HG03378 (cell line): ENCODE data around the gene DHX36.

Experiments
- ATAC-seq: cut with Tn5 transposase; IDR thresholded peaks from one replicate; pipeline ENCODE4 v1.9.1; 2021; ENCODE audit warnings: mild to moderate bottlenecking, moderate library complexity; ENCODE audit not compliant: unreplicated experiment

The DHX36 gene, protein sequence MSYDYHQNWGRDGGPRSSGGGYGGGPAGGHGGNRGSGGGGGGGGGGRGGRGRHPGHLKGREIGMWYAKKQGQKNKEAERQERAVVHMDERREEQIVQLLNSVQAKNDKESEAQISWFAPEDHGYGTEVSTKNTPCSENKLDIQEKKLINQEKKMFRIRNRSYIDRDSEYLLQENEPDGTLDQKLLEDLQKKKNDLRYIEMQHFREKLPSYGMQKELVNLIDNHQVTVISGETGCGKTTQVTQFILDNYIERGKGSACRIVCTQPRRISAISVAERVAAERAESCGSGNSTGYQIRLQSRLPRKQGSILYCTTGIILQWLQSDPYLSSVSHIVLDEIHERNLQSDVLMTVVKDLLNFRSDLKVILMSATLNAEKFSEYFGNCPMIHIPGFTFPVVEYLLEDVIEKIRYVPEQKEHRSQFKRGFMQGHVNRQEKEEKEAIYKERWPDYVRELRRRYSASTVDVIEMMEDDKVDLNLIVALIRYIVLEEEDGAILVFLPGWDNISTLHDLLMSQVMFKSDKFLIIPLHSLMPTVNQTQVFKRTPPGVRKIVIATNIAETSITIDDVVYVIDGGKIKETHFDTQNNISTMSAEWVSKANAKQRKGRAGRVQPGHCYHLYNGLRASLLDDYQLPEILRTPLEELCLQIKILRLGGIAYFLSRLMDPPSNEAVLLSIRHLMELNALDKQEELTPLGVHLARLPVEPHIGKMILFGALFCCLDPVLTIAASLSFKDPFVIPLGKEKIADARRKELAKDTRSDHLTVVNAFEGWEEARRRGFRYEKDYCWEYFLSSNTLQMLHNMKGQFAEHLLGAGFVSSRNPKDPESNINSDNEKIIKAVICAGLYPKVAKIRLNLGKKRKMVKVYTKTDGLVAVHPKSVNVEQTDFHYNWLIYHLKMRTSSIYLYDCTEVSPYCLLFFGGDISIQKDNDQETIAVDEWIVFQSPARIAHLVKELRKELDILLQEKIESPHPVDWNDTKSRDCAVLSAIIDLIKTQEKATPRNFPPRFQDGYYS

DNA sequence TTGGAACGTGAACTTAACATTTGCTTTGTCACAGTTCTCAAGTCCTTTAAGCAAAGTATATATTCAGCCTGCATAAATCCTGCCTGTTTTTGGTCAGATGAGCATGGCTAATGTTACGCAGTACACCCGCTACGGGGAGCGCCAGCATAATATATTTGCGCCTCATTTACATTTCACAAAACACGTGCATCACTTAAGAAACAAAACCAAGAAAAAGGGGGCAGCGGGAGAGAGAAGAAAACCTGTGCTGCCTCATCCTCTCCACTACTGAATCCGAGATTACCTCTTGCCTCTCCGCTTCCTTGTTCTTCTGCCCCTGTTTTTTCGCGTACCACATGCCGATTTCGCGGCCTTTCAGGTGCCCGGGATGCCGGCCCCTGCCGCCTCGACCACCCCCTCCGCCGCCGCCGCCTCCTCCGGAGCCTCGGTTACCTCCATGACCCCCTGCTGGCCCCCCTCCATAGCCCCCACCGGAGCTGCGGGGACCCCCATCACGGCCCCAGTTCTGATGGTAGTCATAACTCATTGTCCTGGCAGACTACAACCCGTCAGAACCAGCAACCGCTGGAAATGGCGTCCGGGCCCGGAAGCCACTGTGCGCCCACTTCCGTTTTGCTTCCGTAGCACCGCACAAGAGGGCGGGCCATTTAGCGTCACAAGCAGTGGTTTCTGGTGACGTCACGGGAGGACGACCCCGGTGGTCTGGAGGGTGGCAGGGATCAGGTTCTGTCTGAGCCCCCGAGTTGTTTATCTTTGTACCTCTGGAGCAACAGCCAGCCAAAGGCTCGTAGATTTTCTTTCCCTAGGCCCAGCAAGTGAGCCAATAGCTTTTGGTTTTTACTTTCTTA lies at the start of gene DHX36:
Gene DHX36, minus strand, starts transcription at position 597 of the 848 bp plus-strand sequence. Its CDS starts 71 bp downstream, at position 526.
- peak; percentile 90 for ATAC-seq

DNA sequence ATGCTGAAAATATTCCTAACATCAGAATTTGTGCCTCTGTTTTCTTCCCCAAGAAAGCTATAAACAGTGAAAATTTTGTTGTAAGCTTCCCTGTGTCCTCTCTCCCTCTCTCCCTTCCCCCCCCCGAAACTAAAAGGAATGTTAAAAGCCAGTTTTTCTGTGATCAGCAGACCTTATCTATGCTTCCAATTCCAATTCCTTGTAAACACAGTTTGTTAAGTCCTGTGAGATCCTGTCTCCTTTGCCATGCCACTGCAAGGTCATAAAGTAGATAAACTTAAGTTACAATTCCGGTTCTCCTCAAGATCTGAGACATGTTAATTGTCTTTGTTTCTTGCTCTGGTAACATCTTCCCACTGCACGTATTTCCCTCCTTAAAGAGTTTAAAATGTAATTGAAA lies 42.9 kb upstream of the DHX36 start:
- ATAC-seq, result no peak

DNA sequence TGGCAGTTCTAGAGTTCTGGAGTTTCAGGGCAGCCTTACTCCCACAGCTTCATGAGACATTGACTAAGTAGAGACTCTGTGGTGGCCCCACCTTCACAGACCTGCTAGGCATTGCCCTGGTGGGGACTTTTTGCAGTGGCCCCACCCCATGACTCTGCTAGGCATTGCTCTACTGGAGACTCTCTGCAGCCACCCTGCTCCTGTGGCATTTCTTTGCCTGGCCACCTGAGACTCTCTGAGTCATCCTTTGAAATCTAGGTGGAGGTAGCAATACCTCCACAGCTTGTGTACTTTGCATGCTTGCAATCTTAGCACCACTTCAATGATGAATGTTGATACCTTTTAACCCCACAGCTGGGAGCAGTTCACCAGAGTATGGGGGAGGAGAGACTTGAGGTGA lies 40.6 kb upstream of the DHX36 start:
- ATAC-seq, result no peak

DNA sequence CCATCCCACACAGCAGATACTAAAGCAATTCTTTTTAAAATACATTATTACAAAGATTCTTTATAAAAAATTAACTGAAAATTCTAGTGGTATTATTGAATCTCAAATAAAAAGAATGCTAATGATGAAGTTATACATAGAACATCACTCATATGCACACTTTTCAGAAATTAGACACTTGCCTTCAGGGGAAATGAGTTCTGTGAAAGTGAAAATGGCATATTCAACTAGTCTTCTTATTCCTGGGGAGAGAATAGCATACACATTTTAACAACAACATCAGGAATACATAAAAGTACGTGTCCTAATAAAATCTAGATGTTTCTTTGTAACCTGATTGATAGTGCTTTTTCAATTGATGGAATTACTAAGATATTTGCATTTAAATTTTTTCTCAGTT lies 36.8 kb upstream of the DHX36 start:
- ATAC-seq, result no peak

DNA sequence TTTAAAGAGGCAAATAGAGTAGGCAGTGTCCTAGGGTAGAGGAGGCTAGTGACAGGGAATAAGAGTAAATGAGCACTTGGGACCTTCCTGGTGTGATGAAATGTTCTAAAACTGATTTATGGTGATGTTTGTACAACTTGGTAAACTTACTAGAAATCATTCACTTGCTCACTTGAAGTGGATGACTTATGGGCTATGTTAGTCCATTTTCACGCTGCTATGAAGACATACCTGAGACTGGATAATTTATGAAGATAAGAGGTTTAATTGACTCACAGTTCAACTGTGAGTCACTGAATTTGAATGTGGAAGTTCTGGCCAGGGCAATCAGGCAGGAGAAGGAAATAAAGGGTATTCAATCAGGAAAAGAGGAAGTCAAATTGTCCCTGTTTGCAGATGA lies 31.7 kb upstream of the DHX36 start:
- ATAC-seq, result no peak

DNA sequence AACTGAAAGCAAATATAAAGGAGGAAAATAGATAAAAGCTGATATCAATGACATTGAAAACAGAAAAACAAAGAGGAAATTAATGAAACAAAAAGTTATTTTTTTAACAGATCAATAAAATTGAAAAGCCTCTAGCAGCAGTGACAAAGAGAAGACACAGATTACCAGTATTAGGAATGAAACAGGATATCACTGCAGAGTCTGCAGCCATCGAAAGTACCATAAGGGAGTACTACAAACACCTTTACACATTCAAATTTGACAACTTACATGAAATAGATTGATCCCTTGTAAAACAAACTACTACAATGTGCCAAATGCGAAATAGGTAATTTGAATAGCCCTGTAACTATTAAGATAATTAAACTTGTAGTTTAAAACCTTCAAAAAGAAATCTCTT lies 24.9 kb upstream of the DHX36 start:
- no peak for ATAC-seq

DNA sequence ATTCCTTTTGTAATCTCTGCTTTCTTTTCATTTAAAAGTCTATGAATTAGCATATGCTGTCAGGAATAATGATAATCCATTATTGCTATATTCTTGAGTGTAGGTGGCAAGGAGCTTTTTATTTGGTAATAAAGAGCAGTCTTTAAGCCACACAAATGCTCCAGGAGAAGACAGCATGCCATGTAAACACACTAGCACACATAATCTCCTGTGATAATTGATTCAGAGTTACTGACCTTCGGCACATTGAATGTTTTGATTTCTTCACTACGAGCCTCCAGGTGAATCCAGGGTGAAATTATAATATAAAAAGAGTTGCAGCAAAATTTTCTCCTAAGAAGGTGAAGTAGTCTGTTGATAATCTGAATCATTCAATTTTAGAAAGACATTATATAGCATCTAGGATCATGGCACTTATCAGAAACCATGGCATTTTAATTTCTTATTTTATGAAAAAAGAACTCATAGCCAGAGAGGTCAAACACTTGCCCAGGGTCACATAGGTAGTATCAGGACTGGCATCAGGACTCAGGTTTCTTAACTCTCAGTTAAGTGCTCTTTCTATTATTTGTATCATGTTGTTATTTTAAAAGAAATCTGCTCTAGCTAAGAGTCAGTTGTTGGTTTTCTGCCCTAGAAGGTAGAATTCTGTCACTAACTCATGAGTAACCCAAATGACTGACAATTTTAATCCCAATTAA lies 21.3 kb upstream of the DHX36 start:
- ATAC-seq, result no peak

DNA sequence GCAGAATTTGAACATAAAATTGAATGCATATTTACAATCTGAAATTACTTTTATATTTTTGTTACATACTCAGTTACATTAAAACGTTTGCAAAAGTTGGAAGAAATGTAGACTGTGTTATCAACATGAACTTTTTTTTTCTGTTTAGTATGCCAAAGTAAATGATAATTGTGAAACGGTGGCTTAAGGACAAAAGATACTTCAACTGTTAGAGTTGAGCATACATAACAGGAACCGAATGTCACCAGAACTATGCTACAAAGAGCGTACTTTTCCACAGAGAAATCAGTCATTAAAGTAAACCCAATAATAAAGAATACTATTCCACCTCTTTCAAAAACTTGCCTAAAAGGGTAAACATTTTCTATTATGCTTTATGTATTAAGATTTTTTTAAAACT lies 14.3 kb upstream of the DHX36 start:
- ATAC-seq, result no peak

DNA sequence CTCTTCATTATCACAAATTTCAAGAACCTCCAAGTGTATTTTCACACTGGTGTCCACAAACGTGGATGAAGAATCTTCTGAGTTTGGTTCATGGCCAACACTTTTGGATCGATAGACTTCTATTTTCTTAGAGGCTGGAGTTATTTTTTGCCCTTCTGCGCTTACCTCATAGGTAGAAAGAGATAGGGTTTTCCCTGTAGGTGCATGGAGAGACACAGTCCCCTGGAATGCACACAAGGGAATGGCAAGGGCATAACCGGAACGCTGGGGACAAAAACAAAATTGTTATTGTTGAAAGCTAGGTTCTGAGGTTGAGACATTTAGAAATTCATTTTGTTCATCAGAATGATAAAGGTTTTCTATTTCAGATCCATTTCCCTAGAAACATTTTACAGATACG lies 13.7 kb upstream of the DHX36 start:
- no peak for ATAC-seq

DNA sequence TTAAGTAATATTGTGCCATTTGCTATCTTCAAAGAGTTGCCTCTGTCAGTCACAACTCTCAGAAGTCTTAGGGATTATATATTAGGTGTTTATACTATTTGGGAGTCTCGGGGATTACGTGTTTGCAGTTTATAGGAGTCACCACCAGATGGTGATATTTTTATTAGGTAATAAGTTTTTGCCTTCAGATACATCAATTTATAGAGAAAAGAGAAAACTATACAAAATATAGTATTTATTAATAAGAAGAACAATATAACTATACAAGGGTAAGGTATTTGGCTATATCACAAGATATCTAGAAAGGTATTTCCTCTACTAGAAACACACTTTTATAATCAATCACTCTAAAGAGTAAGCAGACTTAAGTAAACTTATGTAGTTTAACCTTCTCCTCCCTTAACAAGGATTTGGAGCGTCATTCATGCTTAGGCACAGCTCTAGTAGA lies 10.7 kb upstream of the DHX36 start:
- peak; percentile 71 for ATAC-seq

DNA sequence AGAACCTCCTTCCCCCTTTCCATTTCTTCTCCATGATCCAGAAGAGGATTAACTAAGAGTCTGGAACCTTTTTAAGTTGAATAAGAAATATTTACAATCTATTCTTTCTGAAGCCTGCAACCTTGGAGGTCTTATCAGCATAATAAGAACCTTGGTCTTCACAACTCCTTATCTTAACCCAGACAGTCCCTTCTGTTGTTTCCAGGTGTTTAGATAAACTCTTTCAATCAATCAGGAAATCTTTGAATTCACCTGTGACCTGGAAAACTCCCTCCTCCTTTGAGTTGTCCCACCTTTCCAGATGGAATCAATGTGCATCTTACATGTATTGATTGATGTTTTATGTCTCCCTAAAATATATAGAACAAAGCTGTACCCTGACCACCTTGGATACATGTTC lies 3.6 kb upstream of the DHX36 start:
- ATAC-seq, result no peak

DNA sequence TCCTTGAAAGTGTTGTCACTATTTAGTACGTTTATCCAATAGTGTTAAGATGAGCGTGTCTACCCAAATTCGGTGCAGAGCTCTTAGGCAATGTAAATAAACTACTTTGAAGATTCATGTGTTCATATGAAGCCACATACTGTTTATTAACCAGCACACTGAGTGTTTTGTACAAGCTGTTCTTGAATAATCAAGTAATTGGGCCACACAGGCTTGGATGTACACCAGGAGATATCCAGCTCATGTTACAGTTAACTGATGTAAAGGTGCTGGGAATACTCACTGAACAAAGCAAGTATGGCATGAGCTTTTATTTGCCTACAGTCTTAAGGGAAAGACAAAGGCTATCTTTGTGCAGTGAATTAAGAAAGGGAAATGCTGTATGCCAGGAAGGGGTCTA lies 632 bp upstream of the DHX36 start:
- ATAC-seq, result no peak

DNA sequence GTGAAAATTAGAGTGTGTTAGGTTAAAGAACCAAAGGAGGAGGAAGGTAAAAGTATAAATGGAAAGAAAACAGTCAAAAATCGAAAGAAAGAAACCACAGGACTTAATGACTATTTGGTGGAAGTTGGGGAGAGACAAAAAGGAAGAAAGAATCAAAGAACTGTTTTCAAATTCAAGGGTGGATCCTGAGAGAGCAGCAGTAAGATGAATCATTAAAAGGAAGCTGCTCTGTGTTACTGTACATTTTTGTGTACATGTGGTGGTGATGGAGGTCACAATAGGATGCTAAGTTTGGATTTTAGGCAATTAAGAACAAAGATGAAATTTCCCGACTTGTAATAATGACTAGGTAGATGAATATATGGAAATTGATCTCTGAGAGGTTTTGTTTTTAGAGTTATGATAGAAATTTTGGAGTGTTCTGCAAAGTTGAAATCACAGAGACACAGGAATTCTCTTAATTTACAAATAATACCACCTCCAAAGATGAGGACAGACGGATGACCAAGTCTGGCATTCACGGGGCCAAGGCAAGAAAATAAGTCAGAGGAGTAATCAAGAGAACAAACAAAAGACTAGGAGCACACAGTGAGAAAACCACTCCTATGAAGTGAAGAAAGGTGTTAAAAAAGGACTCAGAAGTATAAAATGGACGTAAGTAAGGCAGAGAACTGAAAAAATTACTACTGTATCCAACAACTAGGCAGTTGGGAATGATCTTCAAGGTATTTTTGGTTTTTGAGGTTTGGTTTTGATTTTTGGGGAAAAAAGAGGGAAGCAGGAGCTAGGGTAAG lies 7.1 kb downstream of the DHX36 start:
- ATAC-seq, result no peak

DNA sequence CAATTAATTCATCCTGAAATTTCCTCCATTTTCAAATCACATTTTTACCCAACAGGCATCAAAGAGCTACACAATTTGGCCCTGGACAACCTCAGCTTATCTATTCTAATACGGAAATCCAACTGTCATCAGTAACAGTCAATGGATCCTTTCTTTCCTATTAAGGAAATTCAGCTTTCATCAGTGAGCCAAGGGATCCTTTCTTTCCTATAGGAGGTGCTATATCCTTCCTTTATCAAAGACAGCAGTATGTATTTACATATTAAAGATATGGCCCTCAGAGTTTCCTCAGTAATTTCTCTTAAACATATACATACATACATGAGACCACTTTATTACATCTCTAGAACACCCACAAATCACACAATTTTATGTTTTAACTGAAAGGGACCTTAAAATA lies 10.1 kb downstream of the DHX36 start:
- no peak for ATAC-seq

DNA sequence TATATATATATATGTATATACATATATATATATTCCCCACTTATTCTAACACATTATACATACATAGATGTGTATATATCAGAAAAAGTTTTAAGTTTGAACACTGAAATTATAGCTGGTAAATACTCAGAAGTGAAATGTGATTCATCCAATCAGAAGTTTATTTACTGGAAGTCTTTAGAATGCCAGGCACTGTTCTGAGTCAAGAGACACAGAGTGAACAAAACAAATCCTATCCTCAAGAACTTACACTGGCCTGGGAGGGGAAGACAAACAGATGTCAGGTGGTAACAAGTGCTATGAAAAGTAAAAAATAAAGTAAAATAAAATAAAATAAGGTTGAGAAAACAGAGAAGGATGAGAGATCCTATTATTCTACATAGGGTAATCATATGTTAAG lies 13.4 kb downstream of the DHX36 start:
- ATAC-seq, result no peak

DNA sequence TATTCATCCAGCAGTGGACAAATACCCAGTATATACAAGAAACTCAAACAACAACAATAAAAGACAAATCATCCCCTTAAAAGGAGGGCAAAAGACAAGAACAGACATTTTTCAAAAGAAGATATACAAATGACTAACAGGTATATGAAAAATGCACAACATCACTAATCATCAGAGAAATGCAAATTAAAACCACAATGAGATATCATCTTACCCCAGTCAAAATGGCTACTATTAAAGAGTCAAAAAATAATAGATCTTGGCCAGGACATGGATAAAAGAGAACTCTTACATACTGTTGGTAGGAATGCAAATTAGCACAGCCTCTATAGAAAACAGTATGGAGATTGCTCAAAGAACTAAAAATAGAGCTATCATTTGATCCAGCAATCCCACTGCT lies 16.9 kb downstream of the DHX36 start:
- ATAC-seq, result no peak

DNA sequence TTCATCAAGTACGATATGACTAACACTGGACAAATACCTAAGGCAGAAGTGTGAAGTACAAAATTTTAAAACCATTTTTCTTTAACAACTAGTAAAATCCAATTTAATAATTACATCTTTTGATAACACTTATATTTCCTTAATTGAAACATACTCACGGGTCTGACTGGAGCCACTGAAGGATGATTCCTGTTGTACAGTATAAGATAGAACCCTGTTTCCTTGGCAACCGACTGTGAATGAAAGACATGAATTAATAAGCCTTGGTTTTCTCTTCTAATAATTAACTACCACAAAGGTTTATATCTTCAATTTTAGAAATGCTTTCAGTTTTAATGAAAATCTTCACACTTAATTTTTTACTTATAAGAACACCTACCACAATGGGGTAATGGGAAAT lies 19.4 kb downstream of the DHX36 start:
- peak; percentile 48 for ATAC-seq

DNA sequence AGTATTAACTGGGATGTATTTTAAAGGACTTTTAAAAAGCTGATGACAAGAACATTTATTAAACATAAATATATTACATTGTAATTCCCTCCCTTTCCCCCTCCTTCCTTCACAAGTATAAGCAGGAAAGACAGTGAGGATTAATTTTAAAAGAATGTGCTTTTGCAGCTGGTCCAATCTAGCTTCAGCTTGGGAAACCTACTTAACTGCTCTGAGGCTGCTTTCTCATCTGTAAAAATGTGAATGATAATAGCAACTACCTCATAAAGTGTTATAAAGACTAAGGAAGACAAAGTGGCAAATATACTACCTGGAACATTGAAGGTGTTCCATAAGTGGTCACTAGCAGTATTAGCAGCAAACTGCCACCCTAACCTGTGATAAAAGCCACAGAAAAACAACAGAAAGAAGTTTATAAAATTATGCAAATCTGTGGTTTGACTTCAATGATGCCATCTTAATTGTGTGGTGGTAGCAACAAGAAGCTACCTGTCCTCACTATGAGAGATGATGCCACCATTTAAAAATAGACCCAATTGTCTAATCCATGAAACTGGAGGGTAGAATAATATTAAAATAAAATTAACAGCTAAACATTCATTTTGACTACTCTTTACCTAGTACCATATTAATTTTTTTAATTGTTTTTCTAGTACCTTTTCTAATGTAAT lies 20.0 kb downstream of the DHX36 start:
- ATAC-seq, result no peak

DNA sequence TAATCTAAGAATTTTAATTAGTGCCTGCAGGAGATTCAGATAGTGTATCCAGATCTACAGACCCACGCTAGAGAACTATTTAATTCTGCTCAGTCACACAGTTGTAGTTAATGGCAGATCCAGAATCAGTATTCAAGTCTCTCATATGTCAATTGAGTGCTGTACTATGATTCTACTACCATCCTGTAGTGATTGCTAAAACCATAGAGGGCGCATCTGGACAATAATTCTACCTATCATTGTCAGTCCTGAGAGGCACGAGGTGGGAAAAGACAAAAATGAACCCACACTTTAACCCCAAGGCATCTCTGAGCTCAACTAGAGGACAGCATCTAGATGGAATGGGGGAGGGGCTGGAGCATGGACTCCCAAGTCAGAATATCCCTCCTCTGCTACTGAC lies 22.7 kb downstream of the DHX36 start:
- no peak for ATAC-seq
